ENCODE results near the gene EFNA5.

EFNA5 gene

GRCh38 chr5:107461770-107462169, 209.0 kb downstream of the EFNA5 start:
- TF ChIP-seq, protein P1, sequence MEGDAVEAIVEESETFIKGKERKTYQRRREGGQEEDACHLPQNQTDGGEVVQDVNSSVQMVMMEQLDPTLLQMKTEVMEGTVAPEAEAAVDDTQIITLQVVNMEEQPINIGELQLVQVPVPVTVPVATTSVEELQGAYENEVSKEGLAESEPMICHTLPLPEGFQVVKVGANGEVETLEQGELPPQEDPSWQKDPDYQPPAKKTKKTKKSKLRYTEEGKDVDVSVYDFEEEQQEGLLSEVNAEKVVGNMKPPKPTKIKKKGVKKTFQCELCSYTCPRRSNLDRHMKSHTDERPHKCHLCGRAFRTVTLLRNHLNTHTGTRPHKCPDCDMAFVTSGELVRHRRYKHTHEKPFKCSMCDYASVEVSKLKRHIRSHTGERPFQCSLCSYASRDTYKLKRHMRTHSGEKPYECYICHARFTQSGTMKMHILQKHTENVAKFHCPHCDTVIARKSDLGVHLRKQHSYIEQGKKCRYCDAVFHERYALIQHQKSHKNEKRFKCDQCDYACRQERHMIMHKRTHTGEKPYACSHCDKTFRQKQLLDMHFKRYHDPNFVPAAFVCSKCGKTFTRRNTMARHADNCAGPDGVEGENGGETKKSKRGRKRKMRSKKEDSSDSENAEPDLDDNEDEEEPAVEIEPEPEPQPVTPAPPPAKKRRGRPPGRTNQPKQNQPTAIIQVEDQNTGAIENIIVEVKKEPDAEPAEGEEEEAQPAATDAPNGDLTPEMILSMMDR (IDR thresholded peaks at IDR 0.05; ENCODE audit: low read depth, low read length): no peak
- H3K36me3 ChIP-seq: no peaks in the 10 kb centered on the region
- no peak for DNase-seq
- H3K9me3 ChIP-seq (ENCODE audit: severe bottlenecking): peaks cover 3% of the 10 kb centered on the region
- no peak overlapping the region for H3K27ac ChIP-seq
- H3K4me3 ChIP-seq (ENCODE audit: low read depth, low read length): no peak overlapping the region
- no peaks in the 10 kb centered on the region for H3K27me3 ChIP-seq (ENCODE audit: insufficient read depth, low read depth, severe bottlenecking)

DNA sequence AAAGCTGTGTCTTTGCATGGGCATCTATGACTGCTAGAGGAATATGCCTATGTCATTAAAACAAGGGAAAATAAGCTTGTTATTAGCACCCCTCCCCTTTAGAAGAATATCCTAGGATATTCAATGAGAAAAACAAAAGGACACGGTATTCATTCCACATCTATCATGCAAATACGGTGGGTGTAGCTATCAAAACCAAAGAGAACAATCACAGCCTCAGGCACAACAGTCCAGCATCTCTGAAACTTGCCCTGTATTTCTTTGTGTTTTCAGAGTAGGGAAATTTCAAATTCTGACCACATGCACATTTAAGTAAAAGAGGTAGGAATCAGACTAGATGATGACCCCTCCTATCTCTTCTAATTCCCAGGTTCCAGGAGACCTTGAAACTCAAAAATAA, 209.9 kb downstream of the EFNA5 start:
- no peaks in the 10 kb centered on the region for H3K36me3 ChIP-seq
- no peak overlapping the region for H3K27ac ChIP-seq
- DNase-seq: no peak
- no peaks in the 10 kb centered on the region for H3K27me3 ChIP-seq (ENCODE audit: insufficient read depth, low read depth, severe bottlenecking)
- TF ChIP-seq, protein P1 (IDR thresholded peaks at IDR 0.05; ENCODE audit: low read depth, low read length): no peak
- H3K9me3 ChIP-seq (ENCODE audit: severe bottlenecking): no peaks in the 10 kb centered on the region
- H3K4me3 ChIP-seq (ENCODE audit: low read depth, low read length): no peak overlapping the region

GRCh38 chr5:107459605-107460004, 211.1 kb downstream of the EFNA5 start:
- Histone ChIP-seq H3K27me3 (ENCODE audit: insufficient read depth, low read depth, severe bottlenecking) (no peaks in the 10 kb centered on the region), H3K27ac (no peak overlapping the region), H3K4me3 (ENCODE audit: low read depth, low read length) (no peak overlapping the region), H3K36me3 (no peaks in the 10 kb centered on the region), H3K9me3 (ENCODE audit: severe bottlenecking) (no peaks in the 10 kb centered on the region)
- DNase-seq: no peak
- TF ChIP-seq, protein P1 (IDR thresholded peaks at IDR 0.05; ENCODE audit: low read depth, low read length): no peak

GRCh38 chr5:107458322-107458721, 212.4 kb downstream of the EFNA5 start:
- Histone ChIP-seq H3K27ac (no peak overlapping the region), H3K27me3 (ENCODE audit: insufficient read depth, low read depth, severe bottlenecking) (no peaks in the 10 kb centered on the region), H3K36me3 (no peaks in the 10 kb centered on the region), H3K9me3 (ENCODE audit: severe bottlenecking) (no peaks in the 10 kb centered on the region), H3K4me3 (ENCODE audit: low read depth, low read length) (no peak overlapping the region)
- DNase-seq: no peak
- TF ChIP-seq, protein P1 (IDR thresholded peaks at IDR 0.05; ENCODE audit: low read depth, low read length): no peak

GRCh38 chr5:107457881-107458280, 212.9 kb downstream of the EFNA5 start:
- H3K27ac ChIP-seq: no peak overlapping the region
- no peaks in the 10 kb centered on the region for H3K27me3 ChIP-seq (ENCODE audit: insufficient read depth, low read depth, severe bottlenecking)
- DNase-seq: no peak
- TF ChIP-seq, protein P1 (IDR thresholded peaks at IDR 0.05; ENCODE audit: low read depth, low read length): no peak
- no peaks in the 10 kb centered on the region for H3K9me3 ChIP-seq (ENCODE audit: severe bottlenecking)
- H3K36me3 ChIP-seq: no peaks in the 10 kb centered on the region
- no peak overlapping the region for H3K4me3 ChIP-seq (ENCODE audit: low read depth, low read length)

- no peaks in the 10 kb centered on the region for H3K36me3 ChIP-seq
- no peak overlapping the region for H3K27ac ChIP-seq
- no peaks in the 10 kb centered on the region for H3K27me3 ChIP-seq (ENCODE audit: insufficient read depth, low read depth, severe bottlenecking)
Measured at GRCh38 chr5:107457138-107457537, 213.6 kb downstream of the EFNA5 start.

More at GRCh38 chr5:107457138-107457537, 213.6 kb downstream of the EFNA5 start:
- TF ChIP-seq, protein P1 (IDR thresholded peaks at IDR 0.05; ENCODE audit: low read depth, low read length): no peak
- Histone ChIP-seq H3K4me3 (ENCODE audit: low read depth, low read length) (no peak overlapping the region), H3K9me3 (ENCODE audit: severe bottlenecking) (no peaks in the 10 kb centered on the region)
- no peak for DNase-seq

Measured in WERI-Rb-1 (cell line).